NCI-H1092 (cell line): ENCODE measurements around the gene ARFGAP2.
A peak's percentile ranks its signal among the peaks of the same experiment; 100 is the strongest.

Experiments
- DNase-seq: peaks from one replicate; lab custom pipeline; 2025; lab: John Stamatoyannopoulos, UW

The ARFGAP2 gene

DNA sequence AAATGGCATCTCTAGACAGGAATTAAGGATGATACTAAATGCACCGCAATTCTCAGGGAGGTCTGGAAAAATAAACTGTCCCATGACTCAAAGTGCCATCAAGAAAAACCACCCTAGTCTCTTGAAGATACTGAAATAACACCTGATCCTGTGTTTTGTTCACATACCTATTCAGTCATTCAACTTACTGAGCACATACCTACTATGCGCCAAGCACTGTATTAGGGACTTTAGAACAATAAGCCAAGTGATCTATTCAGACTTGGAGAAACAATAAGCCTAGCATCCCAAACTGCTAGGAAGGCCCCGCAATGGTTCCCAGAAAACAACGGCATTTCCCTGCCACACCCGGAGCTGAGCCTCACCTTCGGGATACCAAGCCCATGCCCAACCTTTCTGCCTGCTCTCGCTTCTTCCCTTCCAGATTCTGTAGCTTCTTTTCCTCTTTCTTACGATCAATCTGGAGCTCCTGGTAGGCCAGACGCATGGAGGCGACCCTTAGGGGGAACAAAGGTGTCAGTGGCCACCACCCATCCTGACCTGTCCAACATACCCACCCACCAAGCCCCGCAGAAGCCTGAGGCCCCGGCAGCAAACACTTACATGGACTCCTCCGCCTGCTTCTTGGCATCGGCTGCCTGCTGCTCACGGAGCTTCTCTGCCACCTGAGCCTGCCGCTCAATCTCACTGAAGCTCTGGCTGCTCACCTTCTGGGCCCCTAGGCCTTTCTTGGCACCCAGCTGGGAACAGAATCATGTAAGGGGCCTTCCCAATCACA is 5.4 kb downstream of the ARFGAP2 start:
- DNase-seq: no peak

DNA sequence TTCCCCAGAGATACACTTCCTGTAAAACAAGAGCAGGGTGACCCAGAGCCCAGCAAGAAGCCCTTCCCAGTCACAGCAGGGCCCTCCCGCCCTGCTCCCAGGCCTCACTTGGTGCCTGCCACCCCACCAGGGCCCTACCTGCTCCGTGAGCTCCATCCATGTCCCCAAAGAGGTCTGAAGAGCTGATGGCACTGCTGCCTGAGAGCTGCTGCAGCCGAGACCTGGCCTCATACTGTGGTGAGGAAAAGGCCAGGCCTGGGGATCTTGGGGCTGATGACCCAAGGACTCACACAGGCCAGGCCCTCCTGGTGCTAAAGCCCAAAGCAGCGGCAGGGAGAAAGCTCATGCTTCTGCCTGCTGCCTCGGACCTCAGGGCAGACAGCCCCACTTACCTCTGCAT is 10.3 kb downstream of the ARFGAP2 start:
- no peak for DNase-seq

DNA sequence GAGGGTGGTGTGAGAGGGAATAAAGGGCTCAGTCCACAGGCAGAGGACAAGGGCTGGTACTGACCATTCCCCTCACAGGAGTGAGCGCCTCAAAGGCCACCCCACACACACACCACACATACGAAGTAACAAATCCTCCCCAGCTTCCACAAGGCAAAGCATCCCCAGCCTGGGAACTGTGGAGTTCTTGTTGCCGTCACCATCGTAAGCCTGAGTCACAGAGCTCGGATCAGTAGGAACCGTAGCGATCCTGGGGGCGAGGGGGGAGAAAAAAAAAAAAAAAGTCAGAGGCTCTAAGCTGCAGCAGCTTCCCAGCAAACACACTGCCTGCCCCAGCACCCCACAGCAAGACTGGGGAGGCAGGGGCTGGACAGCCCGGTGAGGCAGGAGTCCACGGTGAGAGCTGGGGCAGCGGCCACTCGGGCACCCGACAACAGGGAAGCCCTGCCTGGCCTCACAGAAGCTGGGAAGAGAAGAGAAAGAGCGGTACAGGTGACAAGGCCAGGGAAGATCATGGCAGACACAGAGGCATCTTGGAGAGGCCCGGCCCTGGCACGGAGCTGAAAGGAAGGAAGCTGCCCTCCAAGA is 11.3 kb downstream of the ARFGAP2 start:
- DNase-seq: no peak

DNA sequence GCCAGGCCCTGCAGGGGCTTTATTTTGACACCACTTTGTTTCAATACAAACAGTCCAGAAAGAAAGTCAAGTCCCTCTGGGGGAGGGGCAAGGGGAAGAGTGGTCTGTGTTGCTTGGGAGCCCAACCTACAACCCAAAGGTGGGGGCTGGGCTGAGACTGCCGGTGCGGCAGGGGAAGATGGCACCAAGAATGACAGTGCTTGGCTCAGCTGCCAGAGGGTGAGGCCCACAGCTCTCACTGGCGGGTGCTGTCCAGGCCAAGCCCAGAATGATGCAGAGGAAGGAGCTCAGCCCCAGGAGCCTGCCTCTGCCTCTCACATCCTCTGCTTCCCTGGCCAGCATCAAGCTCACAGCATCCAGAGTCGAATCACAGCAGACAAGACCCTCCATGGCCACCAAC is 12.4 kb downstream of the ARFGAP2 start:
- no peak for DNase-seq

DNA sequence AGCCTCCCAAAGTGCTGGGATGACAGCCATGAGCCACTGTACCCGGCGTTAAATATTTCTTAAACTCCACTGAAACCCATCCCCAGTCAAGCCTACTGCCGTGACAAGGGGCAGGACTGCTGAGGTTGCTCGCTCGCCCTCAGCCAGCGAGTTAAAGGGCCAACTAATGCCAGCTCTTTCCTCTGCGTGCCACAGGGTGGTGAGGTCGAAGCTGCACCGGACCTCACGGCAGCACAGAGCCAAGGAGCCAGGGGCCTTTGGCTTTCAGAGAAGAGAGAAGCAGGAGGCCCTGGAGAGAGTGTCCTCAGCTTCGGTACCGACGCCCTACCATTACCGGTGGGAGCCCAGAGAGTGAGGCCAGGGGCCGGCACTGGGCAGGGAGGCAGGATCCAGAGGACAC is 12.8 kb downstream of the ARFGAP2 start:
- DNase-seq: no peak

DNA sequence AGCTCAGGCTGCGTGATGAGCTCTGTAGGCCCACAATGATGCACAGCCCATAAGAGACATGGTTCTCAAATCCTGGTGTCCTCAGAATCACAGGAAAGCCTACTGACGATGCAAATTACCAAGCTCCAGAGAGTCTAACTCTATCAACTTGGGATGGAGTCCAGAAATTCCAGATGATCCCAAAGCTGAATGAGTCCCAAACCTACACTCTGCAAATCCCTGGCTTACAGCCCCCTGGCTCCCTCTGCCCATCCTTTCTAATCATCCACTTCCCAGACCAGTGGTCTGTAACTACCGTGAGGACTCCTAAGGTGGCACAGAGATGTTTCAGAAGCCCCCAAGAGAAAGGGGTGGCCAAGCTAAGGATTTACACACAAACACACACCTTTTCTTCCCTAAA is 13.5 kb downstream of the ARFGAP2 start:
- DNase-seq: no peak

DNA sequence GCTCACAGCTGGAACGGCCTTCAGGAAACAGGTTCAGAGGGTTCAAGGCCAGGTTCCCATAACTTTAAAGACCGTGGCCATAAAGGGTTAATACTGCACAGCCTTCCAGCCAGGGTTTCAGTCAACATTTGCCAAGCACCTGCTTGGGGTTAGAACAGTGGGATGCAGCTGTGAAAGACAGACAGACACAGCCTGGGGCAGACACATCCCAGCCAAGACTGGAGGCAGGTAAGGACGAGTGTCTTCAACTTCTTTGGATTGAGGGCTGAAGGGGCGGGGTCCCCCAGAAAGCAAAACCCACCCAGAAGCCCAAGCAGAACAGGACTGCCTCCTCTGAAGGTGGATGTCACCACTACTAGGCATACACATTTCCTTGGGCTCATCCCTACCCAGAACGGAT is 14.3 kb downstream of the ARFGAP2 start:
- DNase-seq: no peak

DNA sequence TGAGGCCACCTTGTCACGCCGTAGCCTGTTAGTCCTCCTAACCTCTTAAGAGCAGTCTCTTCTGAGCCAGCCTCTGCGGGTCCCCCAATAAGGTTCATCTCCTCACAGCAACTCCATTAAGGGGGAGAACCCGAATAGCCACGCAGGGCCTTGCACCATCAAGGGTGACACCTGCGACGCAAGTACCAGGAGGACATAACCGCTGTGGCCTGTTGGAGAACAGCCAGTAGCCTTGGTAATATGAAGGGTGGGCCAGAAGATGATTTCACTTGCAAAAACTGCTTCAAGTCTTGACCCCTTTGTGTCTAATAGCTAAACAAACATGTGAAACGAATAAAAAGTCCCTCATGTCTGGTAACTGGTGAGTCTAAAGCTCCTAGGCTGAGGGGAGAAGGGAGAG is 14.8 kb downstream of the ARFGAP2 start:
- DNase-seq: no peak

DNA sequence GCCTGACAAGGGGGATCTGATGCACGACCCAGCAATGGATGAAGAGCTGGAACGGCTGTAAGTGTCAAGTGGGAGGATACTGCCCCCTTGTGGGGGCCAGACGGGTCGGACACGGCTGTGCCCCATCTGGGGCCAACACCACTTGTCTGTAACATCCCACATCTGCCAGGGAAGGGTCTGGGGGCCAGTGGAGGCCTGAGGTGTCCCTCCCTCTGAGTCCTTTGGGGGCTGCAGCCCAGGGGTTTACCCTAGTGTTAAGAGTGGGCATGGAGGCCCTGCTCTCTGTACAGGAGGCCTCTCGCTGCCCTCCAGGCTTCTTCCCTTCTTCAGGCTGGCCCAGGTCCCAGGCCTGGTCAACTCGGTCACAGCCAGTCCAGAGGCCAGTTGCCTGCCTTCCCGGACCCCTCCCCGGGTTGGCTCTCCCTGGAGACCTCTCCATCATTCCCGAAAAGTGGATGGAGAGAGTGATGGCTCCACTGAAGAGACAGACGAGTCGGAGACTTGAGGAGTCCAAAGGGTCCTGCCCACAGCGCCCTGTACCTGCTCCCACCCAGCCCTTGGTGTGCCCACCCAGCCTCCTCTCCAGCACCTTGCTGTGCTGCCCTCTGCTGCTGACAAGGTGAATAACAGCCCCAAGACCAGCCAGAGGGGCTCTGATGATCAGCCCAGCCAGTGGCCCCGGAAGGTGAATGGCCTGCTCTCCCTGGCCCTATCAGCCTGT is 15.4 kb downstream of the ARFGAP2 start:
- DNase-seq: peak; percentile 55

DNA sequence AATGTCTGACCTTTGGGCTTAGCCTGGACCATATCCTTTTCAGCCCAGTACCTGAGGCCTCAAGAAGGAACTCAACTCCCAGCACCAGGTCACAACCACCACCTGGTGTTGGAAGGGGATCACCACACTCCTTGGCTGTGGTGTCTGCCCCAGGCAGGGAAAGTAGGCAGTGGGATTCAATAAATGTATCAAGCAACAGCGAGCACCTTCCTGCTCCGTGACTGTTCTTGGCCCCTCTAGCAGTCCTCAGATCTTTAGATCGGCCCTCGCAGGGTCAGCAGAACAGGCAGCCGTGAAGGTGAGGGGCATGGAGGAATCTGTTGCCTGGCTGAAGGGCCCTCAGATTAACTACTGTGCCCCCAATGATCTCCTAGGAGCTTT is 15.9 kb downstream of the ARFGAP2 start:
- no peak for DNase-seq

DNA sequence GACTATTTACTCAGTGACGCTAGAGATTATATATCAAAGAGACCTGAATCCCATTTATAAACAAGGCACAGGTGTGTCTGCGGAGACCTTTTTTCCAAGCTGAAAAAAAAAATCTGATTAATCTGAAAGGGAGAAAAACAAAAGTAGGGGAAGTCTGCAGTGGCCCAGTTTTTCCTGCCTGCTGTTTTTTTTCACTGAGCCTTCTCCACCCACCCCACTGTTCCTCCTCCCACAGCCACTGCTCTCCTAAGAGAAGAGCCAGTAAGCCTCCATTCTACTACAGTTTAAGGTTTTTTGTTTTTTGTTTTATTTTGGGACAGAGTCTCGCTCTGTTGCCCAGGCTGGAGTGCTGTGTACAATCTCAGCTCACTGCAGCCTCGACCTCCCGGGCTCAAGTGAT is 18.4 kb downstream of the ARFGAP2 start:
- DNase-seq: no peak

DNA sequence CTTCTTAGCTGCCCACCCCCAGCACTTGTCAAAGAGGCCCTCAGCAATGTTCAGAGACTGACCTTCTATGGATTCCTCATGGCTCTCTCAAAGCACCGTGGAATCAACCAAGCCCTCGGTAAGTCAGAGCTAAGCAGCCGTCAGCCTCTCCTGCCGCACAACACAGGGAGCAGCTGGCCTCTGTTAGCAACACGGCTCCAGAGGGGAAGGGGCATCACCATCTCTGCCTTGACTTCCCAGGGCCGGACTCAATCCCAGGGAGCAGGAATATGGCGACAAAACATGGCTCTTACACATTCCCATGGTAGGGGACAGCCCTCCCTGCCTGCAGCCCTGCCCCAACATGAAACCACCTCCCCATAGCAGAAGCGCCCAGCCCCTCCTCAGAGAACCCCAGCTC is 18.9 kb downstream of the ARFGAP2 start:
- DNase-seq: no peak

DNA sequence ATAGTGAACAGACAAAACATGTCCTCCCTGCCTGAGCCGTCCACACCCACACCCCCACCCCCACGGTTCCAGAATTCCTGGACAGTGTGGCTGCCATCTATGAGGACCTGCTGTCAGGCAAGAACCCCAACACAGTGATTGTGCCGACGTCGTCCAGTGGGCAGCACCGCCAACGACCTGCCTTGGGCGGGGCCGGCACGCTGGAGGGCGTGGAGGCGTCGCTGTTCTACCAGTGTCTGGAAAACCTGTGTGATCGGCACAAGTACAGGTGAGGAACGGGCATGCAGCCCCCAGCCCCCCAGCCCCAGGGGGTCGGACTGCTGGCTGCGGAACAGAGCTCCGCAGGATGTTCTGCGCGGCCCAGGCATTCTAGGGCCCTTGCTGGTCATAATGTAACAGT is 19.7 kb downstream of the ARFGAP2 start:
- DNase-seq: no peak

DNA sequence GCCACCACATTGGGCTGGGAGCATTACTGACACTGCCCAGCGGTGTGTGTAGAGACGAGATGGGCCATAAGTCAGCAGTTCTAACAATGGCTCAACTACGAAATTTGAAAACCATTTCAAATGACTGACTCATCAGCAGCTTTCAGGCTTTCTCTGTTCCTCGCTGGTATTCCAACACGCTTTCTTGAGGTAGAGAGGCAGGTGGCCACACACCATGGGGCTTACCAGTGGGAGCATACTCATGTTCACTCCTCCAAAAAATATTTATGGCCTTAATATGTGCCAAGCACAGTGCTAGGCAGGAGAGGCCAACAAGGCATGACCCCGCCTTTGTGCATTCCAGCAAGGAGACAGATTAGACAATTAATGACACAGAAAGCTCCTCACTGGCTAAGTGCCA is 20.3 kb downstream of the ARFGAP2 start:
- DNase-seq: no peak

DNA sequence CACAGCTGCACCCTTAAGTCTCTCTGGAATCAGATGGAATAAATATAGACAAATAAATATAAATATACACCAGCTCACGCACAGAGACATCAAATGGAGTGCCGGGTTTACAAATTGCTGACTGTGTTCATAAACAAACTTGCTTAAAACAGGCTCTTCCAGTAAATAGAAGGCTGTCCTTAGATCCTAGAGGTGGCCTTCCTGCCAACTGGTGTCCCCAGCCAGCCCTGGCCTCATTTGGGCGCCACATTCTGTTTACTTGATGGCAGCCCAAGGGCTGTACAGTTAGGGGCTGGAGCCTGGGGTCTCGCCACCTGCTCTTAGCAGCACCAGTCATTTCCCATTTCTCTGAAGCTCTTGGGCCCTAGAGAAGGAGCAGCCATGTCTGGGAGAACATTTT is 20.8 kb downstream of the ARFGAP2 start:
- DNase-seq: no peak

DNA sequence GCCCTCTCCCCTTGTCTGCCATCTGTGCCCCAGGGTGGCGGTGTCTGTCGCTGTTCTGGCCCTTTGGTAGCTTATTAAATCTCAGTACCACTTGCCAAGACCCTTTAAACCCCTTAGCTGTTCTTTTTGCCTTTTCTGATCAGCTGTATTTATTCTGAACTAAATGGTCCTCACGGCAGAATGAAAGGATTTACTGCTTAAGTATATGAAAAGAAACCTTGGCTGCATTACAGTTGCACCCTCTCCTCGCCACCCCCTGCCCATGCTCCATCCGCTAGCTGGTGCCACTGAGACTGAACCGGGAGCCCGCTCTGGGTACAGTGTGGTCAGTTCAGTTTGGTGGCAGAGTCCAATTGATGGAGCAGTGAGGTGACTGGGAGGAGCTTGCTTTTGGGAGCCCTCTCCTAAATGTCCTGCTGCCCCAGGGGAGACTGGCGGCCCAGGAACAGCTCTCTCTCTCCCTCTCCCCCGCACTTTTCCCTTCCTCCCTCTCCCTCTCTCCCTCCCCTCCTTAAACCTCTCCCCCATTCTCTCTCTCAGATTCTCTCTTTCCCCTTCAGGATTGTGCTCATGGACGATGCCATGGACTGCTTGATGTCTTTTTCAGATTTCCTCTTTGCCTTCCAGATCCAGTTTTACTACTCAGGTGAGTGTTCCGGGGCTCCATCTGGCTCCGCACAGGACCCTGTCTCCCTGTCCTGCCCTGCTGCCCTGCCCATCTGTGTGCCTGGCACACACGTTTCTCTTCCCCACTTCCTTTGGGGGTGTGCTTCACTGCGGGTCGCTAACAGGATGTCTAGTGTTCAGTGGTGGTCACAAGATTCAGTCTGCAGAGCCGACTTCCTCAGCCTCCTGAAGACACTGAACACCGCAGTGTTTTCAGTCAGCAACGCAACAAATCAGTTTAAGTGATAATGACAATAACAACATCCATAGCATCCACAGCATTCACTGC is 21.8 kb downstream of the ARFGAP2 start:
- DNase-seq: no peak

DNA sequence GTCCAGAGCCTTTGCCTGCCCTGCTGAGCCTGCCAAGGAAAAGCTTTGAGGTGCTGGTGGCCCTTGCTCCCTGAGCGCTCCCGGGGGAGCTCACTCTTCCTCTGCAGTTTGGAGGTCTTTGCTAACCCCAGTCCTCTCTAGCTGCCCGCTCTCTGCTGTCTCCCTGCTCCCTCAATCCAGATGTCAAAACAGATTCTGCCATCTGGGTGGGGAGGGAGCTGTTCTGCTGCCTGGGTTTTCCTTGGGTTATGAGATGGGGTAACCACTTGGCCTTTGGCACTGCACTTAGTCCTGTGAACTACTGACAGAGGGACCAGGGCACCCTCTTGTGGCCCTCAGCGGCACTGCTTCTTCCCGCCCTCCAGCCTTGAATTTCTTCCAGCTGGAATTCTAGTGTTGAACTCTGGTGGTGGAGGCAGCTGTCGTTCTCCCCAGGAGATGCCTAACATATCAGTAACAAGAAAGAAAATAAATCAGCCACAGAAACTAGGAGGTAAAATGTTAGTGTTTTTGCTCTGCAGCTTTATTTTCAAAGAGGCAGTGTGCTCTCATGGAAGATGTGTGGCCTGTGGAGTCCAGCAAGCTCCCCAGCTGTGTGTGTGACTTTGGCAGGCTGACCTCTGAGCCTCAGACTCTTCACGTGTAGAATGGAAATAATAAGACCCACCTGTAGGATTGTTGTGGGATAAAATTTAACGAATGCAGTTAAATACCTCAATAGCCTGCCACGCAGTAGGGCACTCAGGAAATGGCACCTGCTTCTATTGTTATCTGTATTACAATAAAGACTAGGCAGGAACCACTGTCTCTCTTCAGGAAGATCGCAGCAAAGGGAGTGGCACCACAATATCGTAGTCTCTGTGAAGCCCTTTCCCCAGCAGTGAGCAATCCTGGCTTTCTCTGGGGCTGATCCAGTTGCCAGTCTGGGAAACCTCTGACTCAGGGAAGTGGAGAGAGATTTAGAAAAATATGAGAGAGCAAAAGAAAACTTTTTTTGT is 23.4 kb downstream of the ARFGAP2 start:
- peak; percentile 88 for DNase-seq

DNA sequence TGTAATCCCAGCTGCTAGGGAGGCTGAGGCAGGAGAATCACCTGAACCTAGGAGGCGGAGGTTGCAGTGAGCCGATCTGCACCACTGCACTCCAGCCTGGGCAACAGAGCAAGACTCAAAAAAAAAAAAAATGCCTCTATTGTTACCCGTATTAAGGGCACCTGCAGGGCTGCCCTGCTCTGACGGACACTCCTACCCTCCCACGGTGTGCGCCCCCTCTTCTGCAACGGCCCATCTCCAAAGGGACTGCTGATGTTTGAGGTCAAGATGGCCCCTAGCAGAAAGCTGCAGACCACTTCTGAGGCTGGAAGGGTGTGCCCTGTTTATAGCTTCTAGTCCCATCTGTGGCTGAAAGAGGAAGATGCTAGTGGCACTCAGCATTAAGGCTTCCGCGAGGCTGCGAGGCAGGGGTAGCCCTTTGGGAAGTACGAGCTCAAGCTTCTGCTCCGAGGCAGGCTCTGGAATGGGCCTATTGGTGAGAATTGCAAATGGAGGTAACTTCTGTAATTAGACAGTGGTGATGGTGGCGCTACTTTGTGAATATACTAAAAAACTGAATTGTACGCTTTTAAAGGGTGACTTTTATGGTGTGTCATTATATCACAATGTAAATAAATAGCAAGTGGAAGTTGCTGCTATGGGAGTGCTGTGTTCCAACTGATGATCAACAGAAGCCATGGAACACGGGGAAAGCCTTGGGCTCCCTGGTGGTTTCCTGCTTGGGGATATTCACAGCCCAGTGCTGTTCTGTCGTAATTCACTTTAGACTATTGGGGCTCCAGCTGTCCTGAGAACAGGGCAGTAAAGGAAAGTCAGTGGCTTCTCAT is 24.3 kb downstream of the ARFGAP2 start:
- no peak for DNase-seq

DNA sequence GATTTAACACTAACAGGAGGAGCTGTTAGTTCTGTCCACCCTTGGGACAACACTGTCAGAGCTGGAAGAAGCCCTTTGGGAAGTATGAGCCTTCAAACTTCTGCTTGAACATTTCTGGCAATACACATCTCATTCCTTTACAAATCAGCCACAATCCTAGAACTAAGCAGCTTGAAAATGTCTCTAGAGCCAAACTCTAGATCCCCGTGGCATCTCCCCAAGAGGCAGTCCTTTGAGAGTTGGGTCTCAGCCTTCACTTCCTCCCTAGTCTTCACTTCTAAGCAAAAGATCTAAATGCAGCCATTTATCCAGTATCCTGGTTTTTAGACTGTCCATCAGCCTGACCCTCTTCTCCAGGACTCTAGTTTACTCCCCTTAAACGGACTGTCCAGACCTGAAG is 26.9 kb downstream of the ARFGAP2 start:
- no peak for DNase-seq

DNA sequence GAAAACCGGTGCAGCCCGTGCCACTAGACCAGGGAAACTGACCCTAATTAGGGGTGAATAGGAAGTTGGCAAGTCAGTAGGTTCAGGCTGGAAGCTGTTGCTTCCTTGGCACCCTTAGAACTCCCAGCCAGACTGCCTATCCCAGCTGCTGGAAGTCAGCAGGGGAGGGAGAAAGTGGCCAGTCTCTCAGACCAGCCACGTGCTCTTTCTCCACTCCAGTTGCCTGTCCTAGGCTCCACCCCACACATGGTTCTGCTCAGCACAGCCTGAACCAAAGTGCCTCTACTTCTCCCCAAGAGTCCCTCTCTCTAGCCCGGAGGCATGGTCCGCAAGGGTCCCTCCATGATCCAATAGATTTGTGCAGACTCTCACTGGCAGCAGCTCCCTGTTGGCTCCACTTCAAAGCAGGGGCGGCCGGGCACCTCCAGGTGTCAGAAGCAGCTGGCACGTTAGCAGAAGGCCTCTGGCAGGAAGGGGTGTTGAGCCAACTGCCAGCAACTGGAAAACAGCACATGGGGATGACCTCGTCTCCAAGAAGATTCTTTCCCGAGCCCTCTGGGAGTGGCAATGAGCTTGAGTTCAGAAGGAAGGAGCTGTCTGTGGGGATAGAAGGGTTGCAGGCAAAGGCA is 27.7 kb downstream of the ARFGAP2 start:
- peak; percentile 84 for DNase-seq
